Liver (tissue), 9 donors: ENCODE data around the gene SLC44A1. TPM values are rescaled to one million over a fixed set of nuclear protein-coding genes. Genes with fewer than 3 reads are reported as not detected.

Source experiments
- DNase-seq: peaks from one replicate; pipeline ENCODE4 v3.0.0-alpha.2; 2017; ENCODE audit warnings: low spot score
- H3K27ac ChIP-seq, 2 donors: one replicate each; pipeline ENCODE4 v1.7.0; 2013; ENCODE audit warnings: inconsistent platforms in 2 of 2, low read length in 2 of 2, control low read depth in 1 of 2, low read depth in 1 of 2, mild to moderate bottlenecking in 1 of 2
- H3K27me3 ChIP-seq, 4 donors: one replicate each; pipeline versions ENCODE4 v1.6.1 to v1.7.0; 2013; ENCODE audit warnings: low read length in 3 of 4, inconsistent platforms in 1 of 4, mild to moderate bottlenecking in 1 of 4, moderate library complexity in 1 of 4; ENCODE audit not compliant: control insufficient read depth in 4 of 4, insufficient read depth in 4 of 4
- H3K36me3 ChIP-seq, 4 donors: one replicate each; pipeline versions ENCODE4 v1.6.1 to v1.7.0; 2013; ENCODE audit warnings: low read length in 3 of 4, mild to moderate bottlenecking in 3 of 4, low read depth in 1 of 4, moderate library complexity in 1 of 4; ENCODE audit not compliant: control insufficient read depth in 4 of 4, insufficient read depth in 3 of 4
- H3K4me1 ChIP-seq, 4 donors: one replicate each; pipeline versions ENCODE4 v1.6.1 to v1.7.0; 2013; ENCODE audit warnings: low read length in 3 of 4, mild to moderate bottlenecking in 3 of 4, moderate library complexity in 1 of 4; ENCODE audit not compliant: control insufficient read depth in 4 of 4, insufficient read depth in 4 of 4
- H3K4me3 ChIP-seq, 3 donors: one replicate each; pipeline versions ENCODE4 v1.6.1 to v1.7.0; 2013; ENCODE audit warnings: low read length in 3 of 3, control low read depth in 1 of 3, low read depth in 1 of 3, mild to moderate bottlenecking in 1 of 3
- H3K9ac ChIP-seq, 2 donors: one replicate each; pipeline ENCODE4 v1.7.0; 2013; ENCODE audit warnings: low read length in 2 of 2, mild to moderate bottlenecking in 2 of 2, moderate library complexity in 2 of 2, control low read depth in 1 of 2, low read depth in 1 of 2
- H3K9me3 ChIP-seq, 4 donors: one replicate each; pipeline versions ENCODE4 v1.6.1 to v1.7.0; 2013; ENCODE audit warnings: low read length in 3 of 4; ENCODE audit not compliant: control insufficient read depth in 4 of 4
- ATF3 ChIP-seq: IDR thresholded peaks from 2 replicates; pipeline ENCODE4 v1.6.1; 2016; ENCODE audit warnings: antibody characterized with exemption
- CTCF ChIP-seq: fragments of 150-350 bp; IDR thresholded peaks from 2 replicates; pipeline ENCODE4 v1.5.1; 2017; ENCODE audit warnings: improper control_type of control experiment, low read depth, low read length; ENCODE audit not compliant: missing input control
- FOXA1 ChIP-seq: IDR thresholded peaks from 2 replicates; pipeline ENCODE4 v1.6.1; 2016; ENCODE audit warnings: antibody characterized with exemption
- GABPA ChIP-seq, 2 donors: IDR thresholded peaks in 1 of 2; conservative IDR thresholded peaks in 1 of 2; 2 replicates each; pipeline ENCODE4 v1.6.1; 2016; ENCODE audit warnings: antibody characterized with exemption in 2 of 2, mild to moderate bottlenecking in 1 of 2, moderate library complexity in 1 of 2
- HNF4A ChIP-seq, 2 donors: conservative IDR thresholded peaks; 2 replicates each; pipeline ENCODE4 v1.6.1; 2016; ENCODE audit warnings: antibody characterized with exemption in 2 of 2, mild to moderate bottlenecking in 2 of 2
- HNF4G ChIP-seq: IDR thresholded peaks from 2 replicates; pipeline ENCODE4 v1.6.1; 2016; ENCODE audit warnings: antibody characterized with exemption
- JUND ChIP-seq, 2 donors: IDR thresholded peaks; 2 replicates each; pipeline ENCODE4 v1.6.1; 2016; ENCODE audit warnings: antibody characterized with exemption in 2 of 2
- MAX ChIP-seq: IDR thresholded peaks from 2 replicates; pipeline ENCODE4 v1.6.1; 2016; ENCODE audit warnings: antibody characterized with exemption
- NR2F2 ChIP-seq: IDR thresholded peaks from 2 replicates; pipeline ENCODE4 v1.6.1; 2016; ENCODE audit warnings: antibody characterized with exemption
- RAD21 ChIP-seq, 2 donors: IDR thresholded peaks; 2 replicates each; pipeline ENCODE4 v1.6.1; 2016; ENCODE audit warnings: antibody characterized with exemption in 2 of 2, mild to moderate bottlenecking in 2 of 2
- REST ChIP-seq: IDR thresholded peaks from 2 replicates; pipeline ENCODE4 v1.6.1; 2016; ENCODE audit warnings: antibody characterized with exemption, mild to moderate bottlenecking
- RXRA ChIP-seq, 2 donors: IDR thresholded peaks; 2 replicates each; pipeline ENCODE4 v1.6.1; 2017 to 2018; ENCODE audit warnings: antibody characterized with exemption in 2 of 2, mild to moderate bottlenecking in 1 of 2
- SP1 ChIP-seq: IDR thresholded peaks from 2 replicates; pipeline ENCODE4 v1.6.1; 2018; ENCODE audit warnings: antibody characterized with exemption, mild to moderate bottlenecking
- TAF1 ChIP-seq: conservative IDR thresholded peaks from 2 replicates; pipeline ENCODE4 v1.6.1; 2016; ENCODE audit warnings: antibody characterized with exemption, mild to moderate bottlenecking
- YY1 ChIP-seq: IDR thresholded peaks from 2 replicates; pipeline ENCODE4 v1.6.1; 2016; ENCODE audit warnings: antibody characterized with exemption, mild to moderate bottlenecking
- ZBTB33 ChIP-seq: IDR thresholded peaks from 2 replicates; pipeline ENCODE4 v1.6.1; 2016; ENCODE audit warnings: antibody characterized with exemption
- WGBS: extraction: QIAGEN DNeasy Blood & Tissue Kit; methylation state at CpG from one replicate; pipeline ENCODE4 v1.1.7; 2013; 5-methylcytosine and 5-hydroxymethylcytosine counted together
- polyA plus RNA-seq, 2 donors: library from polyadenylated mRNA; stranded (reverse) in 1 of 2; unstranded in 1 of 2; fragments of 200-250 nt in 1 of 2; fragments of >200 nt in 1 of 2; fragmentation: Nextera tagmentation in 1 of 2; extraction: Ambion mirVana in 1 of 2; gene quantifications; one replicate each; pipeline versions ENCODE4 v1.2.1 to v1.2.3, GENCODE V29; 2013 to 2015
- total RNA-seq, 2 donors: library from RNA; depleted of rRNA; stranded (reverse); fragments of >200 nt; gene quantifications; one replicate each; pipeline ENCODE4 v1.2.3, GENCODE V29; 2014
- donor health status: healthy.
- donor health status: healthy.
- donor health status: healthy.
- donor health status: healthy.
- donor health status: healthy.

SLC44A1 gene
- total and polyA plus RNA-seq, 4 donors, result 18.1 to 73.1 (median 53.1) TPM

- TF ChIP-seq ZBTB33 (no peak), MAX (no peak), FOXA1 (no peak), JUND (IDR thresholded peaks at IDR 0.05) (no peak)
These were observed 192.3 kb downstream of the SLC44A1 start (continued) for GRCh38 chr9:105436783-105437182.

GRCh38 chr9:105437704-105438103, 193.3 kb downstream of the SLC44A1 start:
- 71% methylated on average over 1 of the region's 1 CpG for WGBS

More at GRCh38 chr9:105437704-105438103, 193.3 kb downstream of the SLC44A1 start:
- no peak overlapping the region for H3K4me3 ChIP-seq
- H3K36me3 ChIP-seq, result no peaks in the 10 kb centered on the region
- no peak overlapping the region for H3K27ac ChIP-seq
- no peaks in the 10 kb centered on the region for H3K27me3 ChIP-seq
- no peaks in the 10 kb centered on the region for H3K9me3 ChIP-seq
- TF ChIP-seq RAD21 (IDR thresholded peaks at IDR 0.05) (no peak), ATF3 (no peak), HNF4G (no peak), NR2F2 (no peak), REST (no peak), TAF1 (no peak), RXRA (IDR thresholded peaks at IDR 0.05) (no peak), HNF4A (conservative IDR thresholded peaks at IDR 0.05) (no peak), ZBTB33 (no peak), GABPA (IDR thresholded peaks at IDR 0.05 in 1 of 2, conservative IDR thresholded peaks at IDR 0.05 in 1 of 2) (no peak), YY1 (no peak), CTCF (no peak), SP1 (no peak), FOXA1 (no peak)
- no peak overlapping the region for H3K9ac ChIP-seq
- DNase-seq, result no peak
- peaks cover 1 to 40% (median 21%) of the 10 kb centered on the region in 4 donors for H3K4me1 ChIP-seq
